ENCODE results near the gene CABP5. TPM values are rescaled to one million over a fixed set of nuclear protein-coding genes. Genes with fewer than 3 reads are reported as not detected.

Gene CABP5
- total RNA-seq, 1 experiment from 2014 or later, result not detected

GRCh38 chr19:48041877-48042580, 1.9 kb downstream of the CABP5 start:
- Histone ChIP-seq H3K4me1 (ENCODE audit: control insufficient read depth in 1 of 2, insufficient read depth in 2 of 2, low read length in 2 of 2) (peaks cover 0 to 8% of the 10 kb centered on the region in 2 experiments; a peak in 2 of 4 replicates), H3K9ac (ENCODE audit: low read length) (no peak overlapping the region), H3K27me3 (ENCODE audit: insufficient read depth, low read length) (peaks cover 5% of the 10 kb centered on the region; the same call in 1 of the 2 replicates), H3K79me2 (ENCODE audit: insufficient read depth, low read length) (no peaks in the 10 kb centered on the region), H3K4me3 (replicated peaks in 1 of 2; ENCODE audit: low read depth in 1 of 2, low read length in 2 of 2) (no peak overlapping the region), H2AFZ (ENCODE audit: low read depth, low read length, poor library complexity, severe bottlenecking) (no peak overlapping the region), H3K27ac (ENCODE audit: low read depth, low read length) (no peak overlapping the region), H3K9me2 (ENCODE audit: insufficient read depth) (no peaks in the 10 kb centered on the region), H3K4me2 (ENCODE audit: low read length) (no peak overlapping the region), H3K36me3 (ENCODE audit: control insufficient read depth in 1 of 2, insufficient read depth in 2 of 2, low read length in 2 of 2) (no peaks in the 10 kb centered on the region), H4K20me1 (ENCODE audit: insufficient read depth) (no peaks in the 10 kb centered on the region), H3K9me3 (ENCODE audit: control insufficient read depth in 1 of 2, insufficient read depth in 1 of 2, low read depth in 1 of 2, low read length in 2 of 2) (peaks cover 0 to under 1% of the 10 kb centered on the region in 2 experiments; a peak in 1 of 4 replicates)
- TF ChIP-seq ELF1 (IDR thresholded peaks at IDR 0.05; ENCODE audit: borderline replicate concordance, low read depth) (no peak), SRF (IDR thresholded peaks at IDR 0.05; ENCODE audit: low read depth) (no peak), JUND (IDR thresholded peaks at IDR 0.05) (no peak), EZH2 (IDR thresholded peaks at IDR 0.05) (no peak), RAD21 (IDR thresholded peaks at IDR 0.05; ENCODE audit: low read depth) (no peak), SP1 (IDR thresholded peaks at IDR 0.05; ENCODE audit: low read depth) (no peak)
- TF ChIP-seq, protein P1, sequence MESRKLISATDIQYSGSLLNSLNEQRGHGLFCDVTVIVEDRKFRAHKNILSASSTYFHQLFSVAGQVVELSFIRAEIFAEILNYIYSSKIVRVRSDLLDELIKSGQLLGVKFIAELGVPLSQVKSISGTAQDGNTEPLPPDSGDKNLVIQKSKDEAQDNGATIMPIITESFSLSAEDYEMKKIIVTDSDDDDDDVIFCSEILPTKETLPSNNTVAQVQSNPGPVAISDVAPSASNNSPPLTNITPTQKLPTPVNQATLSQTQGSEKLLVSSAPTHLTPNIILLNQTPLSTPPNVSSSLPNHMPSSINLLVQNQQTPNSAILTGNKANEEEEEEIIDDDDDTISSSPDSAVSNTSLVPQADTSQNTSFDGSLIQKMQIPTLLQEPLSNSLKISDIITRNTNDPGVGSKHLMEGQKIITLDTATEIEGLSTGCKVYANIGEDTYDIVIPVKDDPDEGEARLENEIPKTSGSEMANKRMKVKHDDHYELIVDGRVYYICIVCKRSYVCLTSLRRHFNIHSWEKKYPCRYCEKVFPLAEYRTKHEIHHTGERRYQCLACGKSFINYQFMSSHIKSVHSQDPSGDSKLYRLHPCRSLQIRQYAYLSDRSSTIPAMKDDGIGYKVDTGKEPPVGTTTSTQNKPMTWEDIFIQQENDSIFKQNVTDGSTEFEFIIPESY (IDR thresholded peaks at IDR 0.05; ENCODE audit: extremely low read depth, insufficient replicate concordance, low read length), result no peak
- TF ChIP-seq, protein P2, sequence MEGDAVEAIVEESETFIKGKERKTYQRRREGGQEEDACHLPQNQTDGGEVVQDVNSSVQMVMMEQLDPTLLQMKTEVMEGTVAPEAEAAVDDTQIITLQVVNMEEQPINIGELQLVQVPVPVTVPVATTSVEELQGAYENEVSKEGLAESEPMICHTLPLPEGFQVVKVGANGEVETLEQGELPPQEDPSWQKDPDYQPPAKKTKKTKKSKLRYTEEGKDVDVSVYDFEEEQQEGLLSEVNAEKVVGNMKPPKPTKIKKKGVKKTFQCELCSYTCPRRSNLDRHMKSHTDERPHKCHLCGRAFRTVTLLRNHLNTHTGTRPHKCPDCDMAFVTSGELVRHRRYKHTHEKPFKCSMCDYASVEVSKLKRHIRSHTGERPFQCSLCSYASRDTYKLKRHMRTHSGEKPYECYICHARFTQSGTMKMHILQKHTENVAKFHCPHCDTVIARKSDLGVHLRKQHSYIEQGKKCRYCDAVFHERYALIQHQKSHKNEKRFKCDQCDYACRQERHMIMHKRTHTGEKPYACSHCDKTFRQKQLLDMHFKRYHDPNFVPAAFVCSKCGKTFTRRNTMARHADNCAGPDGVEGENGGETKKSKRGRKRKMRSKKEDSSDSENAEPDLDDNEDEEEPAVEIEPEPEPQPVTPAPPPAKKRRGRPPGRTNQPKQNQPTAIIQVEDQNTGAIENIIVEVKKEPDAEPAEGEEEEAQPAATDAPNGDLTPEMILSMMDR (IDR thresholded peaks at IDR 0.05 in 2 of 3, conservative IDR thresholded peaks at IDR 0.05 in 1 of 3; ENCODE audit: borderline replicate concordance in 1 of 3, insufficient read depth in 1 of 3, low read depth in 2 of 3, low read length in 2 of 3), result no peak
- TF ChIP-seq, protein P3, sequence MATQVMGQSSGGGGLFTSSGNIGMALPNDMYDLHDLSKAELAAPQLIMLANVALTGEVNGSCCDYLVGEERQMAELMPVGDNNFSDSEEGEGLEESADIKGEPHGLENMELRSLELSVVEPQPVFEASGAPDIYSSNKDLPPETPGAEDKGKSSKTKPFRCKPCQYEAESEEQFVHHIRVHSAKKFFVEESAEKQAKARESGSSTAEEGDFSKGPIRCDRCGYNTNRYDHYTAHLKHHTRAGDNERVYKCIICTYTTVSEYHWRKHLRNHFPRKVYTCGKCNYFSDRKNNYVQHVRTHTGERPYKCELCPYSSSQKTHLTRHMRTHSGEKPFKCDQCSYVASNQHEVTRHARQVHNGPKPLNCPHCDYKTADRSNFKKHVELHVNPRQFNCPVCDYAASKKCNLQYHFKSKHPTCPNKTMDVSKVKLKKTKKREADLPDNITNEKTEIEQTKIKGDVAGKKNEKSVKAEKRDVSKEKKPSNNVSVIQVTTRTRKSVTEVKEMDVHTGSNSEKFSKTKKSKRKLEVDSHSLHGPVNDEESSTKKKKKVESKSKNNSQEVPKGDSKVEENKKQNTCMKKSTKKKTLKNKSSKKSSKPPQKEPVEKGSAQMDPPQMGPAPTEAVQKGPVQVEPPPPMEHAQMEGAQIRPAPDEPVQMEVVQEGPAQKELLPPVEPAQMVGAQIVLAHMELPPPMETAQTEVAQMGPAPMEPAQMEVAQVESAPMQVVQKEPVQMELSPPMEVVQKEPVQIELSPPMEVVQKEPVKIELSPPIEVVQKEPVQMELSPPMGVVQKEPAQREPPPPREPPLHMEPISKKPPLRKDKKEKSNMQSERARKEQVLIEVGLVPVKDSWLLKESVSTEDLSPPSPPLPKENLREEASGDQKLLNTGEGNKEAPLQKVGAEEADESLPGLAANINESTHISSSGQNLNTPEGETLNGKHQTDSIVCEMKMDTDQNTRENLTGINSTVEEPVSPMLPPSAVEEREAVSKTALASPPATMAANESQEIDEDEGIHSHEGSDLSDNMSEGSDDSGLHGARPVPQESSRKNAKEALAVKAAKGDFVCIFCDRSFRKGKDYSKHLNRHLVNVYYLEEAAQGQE (IDR thresholded peaks at IDR 0.05; ENCODE audit: low read depth), result no peak
- TF ChIP-seq, protein P4, sequence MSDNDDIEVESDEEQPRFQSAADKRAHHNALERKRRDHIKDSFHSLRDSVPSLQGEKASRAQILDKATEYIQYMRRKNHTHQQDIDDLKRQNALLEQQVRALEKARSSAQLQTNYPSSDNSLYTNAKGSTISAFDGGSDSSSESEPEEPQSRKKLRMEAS (IDR thresholded peaks at IDR 0.05), result no peak
- no peak for ATAC-seq
- BruUV-seq (replicated peaks), result no TSS peak
- ChIA-PET CTCF (no interaction called here), RAD21 (ENCODE audit: low non-redundant PET in 1 of 2, low total read pairs in 2 of 2, uncharacterized antibody in 2 of 2, unreplicated experiment in 2 of 2) (no interaction called here), POLR2A (no interaction called here)
- no peak for DNase-seq (ENCODE audit: low read depth, low spot score)
- intact Hi-C loops (cut with micrococcal nuclease), result no loop called here
